Measurements from ENCODE around the gene SLC35F5. TPM values are rescaled to one million over a fixed set of nuclear protein-coding genes. Genes with fewer than 3 reads are reported as not detected.

The SLC35F5 gene
- polyA plus RNA-seq, 3 donors from 2014 or later, result 10.4 to 11.9 (median 10.5) TPM

GRCh38 chr2:113768770-113769169 is 12.3 kb upstream of the SLC35F5 start:
- Mint-ChIP-seq H3K27me3 (ENCODE audit: low read depth in 3 of 3) (no peaks in the 10 kb centered on the region), H3K27ac (no peak overlapping the region), H3K4me1 (no peaks in the 10 kb centered on the region), H3K4me3 (no peak overlapping the region), H3K36me3 (no peaks in the 10 kb centered on the region), H3K9me3 (no peaks in the 10 kb centered on the region)
- no peak for DNase-seq

- H3K27ac Mint-ChIP-seq, result no peak overlapping the region
Observed at GRCh38 chr2:113767811-113768460, 11.5 kb upstream of the SLC35F5 start.

GRCh38 chr2:113765276-113765675 is 8.8 kb upstream of the SLC35F5 start:
- Mint-ChIP-seq H3K36me3 (no peaks in the 10 kb centered on the region), H3K4me1 (no peaks in the 10 kb centered on the region), H3K27ac (no peak overlapping the region), H3K9me3 (no peaks in the 10 kb centered on the region), H3K27me3 (ENCODE audit: low read depth in 3 of 3) (peaks cover 0 to 1% (median 0%) of the 10 kb centered on the region in 3 donors), H3K4me3 (no peak overlapping the region)
- no peak for DNase-seq

More at GRCh38 chr2:113767811-113768460, 11.5 kb upstream of the SLC35F5 start:
- DNase-seq, result no peak
- Mint-ChIP-seq H3K4me3 (no peak overlapping the region), H3K27me3 (ENCODE audit: low read depth in 3 of 3) (no peaks in the 10 kb centered on the region), H3K36me3 (no peaks in the 10 kb centered on the region), H3K4me1 (no peaks in the 10 kb centered on the region), H3K9me3 (no peaks in the 10 kb centered on the region)

GRCh38 chr2:113762377-113763118 is 6.1 kb upstream of the SLC35F5 start:
- no peaks in the 10 kb centered on the region for H3K36me3 Mint-ChIP-seq
- no peak for DNase-seq
- H3K4me3 Mint-ChIP-seq, result no peak overlapping the region
- peaks cover under 1 to 2% of the 10 kb centered on the region in 2 donors for H3K4me1 Mint-ChIP-seq
- no peaks in the 10 kb centered on the region for H3K9me3 Mint-ChIP-seq
- H3K27me3 Mint-ChIP-seq (ENCODE audit: low read depth in 3 of 3), result peaks cover 0 to 1% (median 0%) of the 10 kb centered on the region in 3 donors
- no peak overlapping the region for H3K27ac Mint-ChIP-seq

- peaks cover 8 to 12% (median 9%) of the 10 kb centered on the region in 3 donors for H3K27me3 Mint-ChIP-seq (ENCODE audit: low read depth in 3 of 3)
- no peaks in the 10 kb centered on the region for H3K9me3 Mint-ChIP-seq
- no peaks in the 10 kb centered on the region for H3K36me3 Mint-ChIP-seq
Observed at GRCh38 chr2:113760400-113760799, 4.0 kb upstream of the SLC35F5 start.

DNA sequence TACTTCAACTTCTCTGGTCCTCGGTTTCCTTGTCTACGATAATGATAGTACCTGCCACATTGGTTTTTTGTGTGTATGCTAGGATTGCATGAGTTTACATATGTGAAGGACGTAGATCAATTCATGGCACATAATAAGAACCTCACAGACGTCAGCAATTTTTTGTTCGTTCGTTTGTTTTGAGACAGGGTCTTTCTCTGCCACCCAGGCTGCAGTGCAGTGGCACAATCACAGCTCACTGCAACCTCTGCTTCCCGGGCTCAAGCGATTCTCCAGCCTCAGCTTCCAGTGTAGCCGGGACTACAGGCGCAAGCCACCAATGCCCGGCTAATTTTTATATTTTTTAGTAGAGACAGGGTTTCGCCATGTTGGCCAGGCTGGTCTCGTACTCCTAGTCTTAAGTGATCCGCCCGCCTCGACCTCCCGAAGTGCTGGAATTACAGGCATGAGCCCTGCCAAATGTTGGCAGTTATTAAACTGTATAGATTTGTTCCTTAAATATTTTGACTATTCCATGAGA is 756 bp upstream of the SLC35F5 start:
- Mint-ChIP-seq H3K36me3 (peaks cover 0 to 6% (median 0%) of the 10 kb centered on the region in 3 donors), H3K4me1 (peaks cover 27 to 37% of the 10 kb centered on the region in 2 donors), H3K27me3 (ENCODE audit: low read depth in 3 of 3) (peaks cover 8 to 13% (median 9%) of the 10 kb centered on the region in 3 donors), H3K27ac (peak overlapping the region; percentile 97 to 100 (median 98)), H3K4me3 (peak overlapping the region; percentile 93 to 100 (median 97)), H3K9me3 (no peaks in the 10 kb centered on the region)
- DNase-seq, result no peak

More at GRCh38 chr2:113760400-113760799, 4.0 kb upstream of the SLC35F5 start:
- H3K4me3 Mint-ChIP-seq, result no peak overlapping the region
- H3K27ac Mint-ChIP-seq, result no peak overlapping the region
- no peak for DNase-seq
- H3K4me1 Mint-ChIP-seq, result peaks cover 17 to 19% of the 10 kb centered on the region in 2 donors

DNA sequence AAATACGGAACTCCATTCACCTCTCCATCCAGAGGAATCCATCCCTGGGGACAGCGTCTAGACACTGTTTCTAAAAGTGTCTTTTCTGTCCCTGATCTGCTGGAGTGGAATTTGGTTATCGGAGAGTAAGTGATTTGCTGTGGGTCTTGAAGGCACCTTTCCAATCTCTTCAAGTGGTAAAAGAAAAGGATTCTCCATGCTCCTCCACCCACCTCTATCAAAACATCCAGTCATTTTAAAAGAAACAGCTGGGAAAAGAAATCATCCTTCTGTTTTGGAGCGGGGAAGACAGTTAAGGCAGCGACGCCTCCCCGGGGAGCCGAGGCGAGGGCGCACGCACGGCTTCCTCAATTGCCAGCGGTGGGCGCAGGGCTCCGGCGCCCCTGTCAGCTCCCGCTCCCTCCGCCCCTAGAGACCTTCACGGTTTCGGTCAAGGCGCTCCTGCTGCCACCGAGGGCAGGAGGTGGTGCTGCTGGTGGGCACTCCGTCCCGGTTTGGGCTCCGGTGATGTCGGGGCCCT is 547 bp downstream of the SLC35F5 start:
- peaks cover 7 to 13% (median 9%) of the 10 kb centered on the region in 3 donors for H3K27me3 Mint-ChIP-seq (ENCODE audit: low read depth in 3 of 3)
- no peak for DNase-seq

GRCh38 chr2:113755035-113755834 is 1.2 kb downstream of the SLC35F5 start:
- Mint-ChIP-seq H3K4me1 (peaks cover 27 to 46% of the 10 kb centered on the region in 2 donors), H3K4me3 (peak overlapping the region; percentile 93 to 100 (median 97)), H3K27ac (peak overlapping the region; percentile 80 to 98 (median 94)), H3K27me3 (ENCODE audit: low read depth in 3 of 3) (peaks cover 7 to 13% (median 9%) of the 10 kb centered on the region in 3 donors), H3K36me3 (peaks cover 2 to 15% (median 10%) of the 10 kb centered on the region in 3 donors), H3K9me3 (no peaks in the 10 kb centered on the region)
- no peak for DNase-seq

More for the DNA sequence above, 547 bp downstream of the SLC35F5 start:
- Mint-ChIP-seq H3K27ac (peak overlapping the region; percentile 80 to 98 (median 94)), H3K36me3 (peaks cover 0 to 10% (median 4%) of the 10 kb centered on the region in 3 donors), H3K4me1 (peaks cover 27 to 40% of the 10 kb centered on the region in 2 donors), H3K4me3 (peak overlapping the region; percentile 93 to 100 (median 97)), H3K9me3 (no peaks in the 10 kb centered on the region)

DNA sequence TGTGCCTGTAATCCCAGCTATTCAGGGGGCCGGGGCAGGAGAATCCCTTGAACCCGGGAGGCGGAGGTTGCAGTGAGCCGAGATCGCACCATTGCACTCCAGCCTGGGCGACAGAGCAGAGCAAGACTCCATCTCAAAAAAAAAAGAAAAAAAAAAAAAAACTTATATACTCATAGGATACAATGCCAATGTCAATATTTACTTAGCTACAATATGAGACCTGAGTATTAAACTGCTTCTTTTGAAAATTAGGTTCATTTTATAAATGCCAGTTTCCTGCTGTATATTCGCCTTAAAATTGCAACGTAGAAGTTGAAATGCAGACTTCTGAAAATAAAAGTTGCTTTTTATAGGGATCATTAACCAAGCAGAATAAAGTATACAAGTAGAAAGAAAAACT is 2.3 kb downstream of the SLC35F5 start:
- H3K27me3 Mint-ChIP-seq (ENCODE audit: low read depth in 3 of 3), result peaks cover 7 to 13% (median 9%) of the 10 kb centered on the region in 3 donors
- peak overlapping the region in 1 of 5 donors; percentile 97 for H3K4me3 Mint-ChIP-seq
- H3K36me3 Mint-ChIP-seq, result peaks cover 5 to 15% (median 12%) of the 10 kb centered on the region in 3 donors
- H3K27ac Mint-ChIP-seq, result no peak overlapping the region
- peaks cover 27 to 46% of the 10 kb centered on the region in 2 donors for H3K4me1 Mint-ChIP-seq
- no peak for DNase-seq
- H3K9me3 Mint-ChIP-seq, result no peaks in the 10 kb centered on the region

GRCh38 chr2:113750385-113750784 is 6.1 kb downstream of the SLC35F5 start:
- peaks cover 0 to 2% (median 0%) of the 10 kb centered on the region in 3 donors for H3K27me3 Mint-ChIP-seq (ENCODE audit: low read depth in 3 of 3)
- H3K4me1 Mint-ChIP-seq, result peaks cover 11 to 31% of the 10 kb centered on the region in 2 donors
- no peak overlapping the region for H3K27ac Mint-ChIP-seq
- no peak overlapping the region for H3K4me3 Mint-ChIP-seq
- no peaks in the 10 kb centered on the region for H3K9me3 Mint-ChIP-seq
- DNase-seq, result no peak
- peaks cover 16 to 24% (median 23%) of the 10 kb centered on the region in 3 donors for H3K36me3 Mint-ChIP-seq

GRCh38 chr2:113741091-113741490 is 15.4 kb downstream of the SLC35F5 start:
- H3K27ac Mint-ChIP-seq, result no peak overlapping the region
- no peaks in the 10 kb centered on the region for H3K9me3 Mint-ChIP-seq
- DNase-seq, result no peak
- peaks cover 23 to 36% (median 33%) of the 10 kb centered on the region in 3 donors for H3K36me3 Mint-ChIP-seq
- H3K27me3 Mint-ChIP-seq (ENCODE audit: low read depth in 3 of 3), result no peaks in the 10 kb centered on the region
- H3K4me1 Mint-ChIP-seq, result peaks cover 0 to 3% of the 10 kb centered on the region in 2 donors
- no peak overlapping the region for H3K4me3 Mint-ChIP-seq

- Mint-ChIP-seq H3K4me3 (no peak overlapping the region), H3K27ac (no peak overlapping the region), H3K9me3 (no peaks in the 10 kb centered on the region), H3K36me3 (peaks cover 19 to 28% (median 27%) of the 10 kb centered on the region in 3 donors), H3K27me3 (ENCODE audit: low read depth in 3 of 3) (no peaks in the 10 kb centered on the region), H3K4me1 (no peaks in the 10 kb centered on the region)
- no peak for DNase-seq
Observed at GRCh38 chr2:113739849-113740248, 16.6 kb downstream of the SLC35F5 start.

GRCh38 chr2:113734185-113734584 is 22.3 kb downstream of the SLC35F5 start:
- Mint-ChIP-seq H3K36me3 (peaks cover 2 to 22% (median 22%) of the 10 kb centered on the region in 3 donors), H3K27ac (no peak overlapping the region), H3K27me3 (ENCODE audit: low read depth in 3 of 3) (no peaks in the 10 kb centered on the region), H3K4me3 (no peak overlapping the region), H3K9me3 (no peaks in the 10 kb centered on the region), H3K4me1 (no peaks in the 10 kb centered on the region)
- no peak for DNase-seq

Data from immature natural killer cell (primary cell).